ENCODE results near the gene SYNPO. TPM values are rescaled to one million over a fixed set of nuclear protein-coding genes. Genes with fewer than 3 reads are reported as not detected.

Gene SYNPO
- polyA plus RNA-seq, 1 donor (not counting 4 experiments of a cell fraction or from before 2014, with no cell fraction given) = 6.0 TPM

- no peak for DNase-seq (ENCODE audit: low read depth, low spot score)
- TF ChIP-seq EZH2 (IDR thresholded peaks at IDR 0.05; ENCODE audit: low read length) (no peak), CTCF (optimal IDR thresholded peaks at IDR 0.05 in 1 of 3, IDR thresholded peaks at IDR 0.05 in 1 of 3, conservative IDR thresholded peaks at IDR 0.05 in 1 of 3; ENCODE audit: extremely low read depth in 1 of 3, insufficient read depth in 2 of 3, low read length in 3 of 3) (no peak)
- no peaks in the 10 kb centered on the region for H3K9me3 ChIP-seq (ENCODE audit: control insufficient read depth, low read depth, low read length)
- FAIRE-seq = no peak
- H3K36me3 ChIP-seq (ENCODE audit: control insufficient read depth in 2 of 2, extremely low read depth in 1 of 2, insufficient read depth in 2 of 2, low read length in 2 of 2) = no peaks in the 10 kb centered on the region
- H3K79me2 ChIP-seq (ENCODE audit: control insufficient read depth, insufficient read depth, low read length) = no peaks in the 10 kb centered on the region
- H3K4me3 ChIP-seq (ENCODE audit: control insufficient read depth in 2 of 3, extremely low read depth in 1 of 3, insufficient read depth in 2 of 3, low read depth in 1 of 3, low read length in 3 of 3) = no peak overlapping the region
- H3K27me3 ChIP-seq (ENCODE audit: control insufficient read depth, extremely low read depth, insufficient read depth, low read length) = no peaks in the 10 kb centered on the region
- H4K20me1 ChIP-seq (ENCODE audit: control insufficient read depth, extremely low read depth, insufficient read depth, low read length) = no peaks in the 10 kb centered on the region
- H3K4me1 ChIP-seq (ENCODE audit: control insufficient read depth, extremely low read depth, insufficient read depth, low read length) = no peaks in the 10 kb centered on the region
- H2AFZ ChIP-seq (ENCODE audit: control insufficient read depth, low read length) = no peak overlapping the region
- dilution Hi-C loops (cut with MboI; ENCODE audit: extremely low pct_ligation_motif_present, low sequenced_read_pairs) = no loop called here
- no peak overlapping the region for H3K9ac ChIP-seq (ENCODE audit: control insufficient read depth, extremely low read depth, insufficient read depth, low read length)
- no peak overlapping the region for H3K27ac ChIP-seq (ENCODE audit: control insufficient read depth, insufficient read depth, low read length)
- no peak overlapping the region for H3K4me2 ChIP-seq (ENCODE audit: control insufficient read depth, extremely low read depth, insufficient read depth, low read depth, low read length)
- H3K9me1 ChIP-seq (ENCODE audit: control insufficient read depth, extremely low read depth, insufficient read depth, low read length) = no peaks in the 10 kb centered on the region
Measured at GRCh38 chr5:150658121-150658520, 17.7 kb downstream of the SYNPO start.

GRCh38 chr5:150658699-150659265, 18.3 kb downstream of the SYNPO start:
- Histone ChIP-seq H3K9me1 (ENCODE audit: control insufficient read depth, extremely low read depth, insufficient read depth, low read length) (no peaks in the 10 kb centered on the region), H3K36me3 (ENCODE audit: control insufficient read depth in 2 of 2, extremely low read depth in 1 of 2, insufficient read depth in 2 of 2, low read length in 2 of 2) (no peaks in the 10 kb centered on the region), H4K20me1 (ENCODE audit: control insufficient read depth, extremely low read depth, insufficient read depth, low read length) (no peaks in the 10 kb centered on the region), H3K9me3 (ENCODE audit: control insufficient read depth, low read depth, low read length) (no peaks in the 10 kb centered on the region), H3K4me1 (ENCODE audit: control insufficient read depth, extremely low read depth, insufficient read depth, low read length) (no peaks in the 10 kb centered on the region), H3K27me3 (ENCODE audit: control insufficient read depth, extremely low read depth, insufficient read depth, low read length) (no peaks in the 10 kb centered on the region), H3K4me2 (ENCODE audit: control insufficient read depth, extremely low read depth, insufficient read depth, low read depth, low read length) (no peak overlapping the region), H3K79me2 (ENCODE audit: control insufficient read depth, insufficient read depth, low read length) (no peaks in the 10 kb centered on the region), H2AFZ (ENCODE audit: control insufficient read depth, low read length) (no peak overlapping the region), H3K27ac (ENCODE audit: control insufficient read depth, insufficient read depth, low read length) (no peak overlapping the region), H3K4me3 (ENCODE audit: control insufficient read depth in 2 of 3, extremely low read depth in 1 of 3, insufficient read depth in 2 of 3, low read depth in 1 of 3, low read length in 3 of 3) (no peak overlapping the region), H3K9ac (ENCODE audit: control insufficient read depth, extremely low read depth, insufficient read depth, low read length) (no peak overlapping the region)
- TF ChIP-seq CTCF (optimal IDR thresholded peaks at IDR 0.05 in 1 of 3, IDR thresholded peaks at IDR 0.05 in 1 of 3, conservative IDR thresholded peaks at IDR 0.05 in 1 of 3; ENCODE audit: extremely low read depth in 1 of 3, insufficient read depth in 2 of 3, low read length in 3 of 3) (no peak), EZH2 (IDR thresholded peaks at IDR 0.05; ENCODE audit: low read length) (no peak)
- DNase-seq (ENCODE audit: low read depth, low spot score) (no peak), FAIRE-seq (no peak)
- dilution Hi-C loops (cut with MboI; ENCODE audit: extremely low pct_ligation_motif_present, low sequenced_read_pairs) = no loop called here
